DMS153 (cell line): Measurements from ENCODE around the gene MAN2A2.

ENCODE experiments used
- DNase-seq: peaks from one replicate; lab custom pipeline; 2025; lab: John Stamatoyannopoulos, UW

Gene MAN2A2

DNA sequence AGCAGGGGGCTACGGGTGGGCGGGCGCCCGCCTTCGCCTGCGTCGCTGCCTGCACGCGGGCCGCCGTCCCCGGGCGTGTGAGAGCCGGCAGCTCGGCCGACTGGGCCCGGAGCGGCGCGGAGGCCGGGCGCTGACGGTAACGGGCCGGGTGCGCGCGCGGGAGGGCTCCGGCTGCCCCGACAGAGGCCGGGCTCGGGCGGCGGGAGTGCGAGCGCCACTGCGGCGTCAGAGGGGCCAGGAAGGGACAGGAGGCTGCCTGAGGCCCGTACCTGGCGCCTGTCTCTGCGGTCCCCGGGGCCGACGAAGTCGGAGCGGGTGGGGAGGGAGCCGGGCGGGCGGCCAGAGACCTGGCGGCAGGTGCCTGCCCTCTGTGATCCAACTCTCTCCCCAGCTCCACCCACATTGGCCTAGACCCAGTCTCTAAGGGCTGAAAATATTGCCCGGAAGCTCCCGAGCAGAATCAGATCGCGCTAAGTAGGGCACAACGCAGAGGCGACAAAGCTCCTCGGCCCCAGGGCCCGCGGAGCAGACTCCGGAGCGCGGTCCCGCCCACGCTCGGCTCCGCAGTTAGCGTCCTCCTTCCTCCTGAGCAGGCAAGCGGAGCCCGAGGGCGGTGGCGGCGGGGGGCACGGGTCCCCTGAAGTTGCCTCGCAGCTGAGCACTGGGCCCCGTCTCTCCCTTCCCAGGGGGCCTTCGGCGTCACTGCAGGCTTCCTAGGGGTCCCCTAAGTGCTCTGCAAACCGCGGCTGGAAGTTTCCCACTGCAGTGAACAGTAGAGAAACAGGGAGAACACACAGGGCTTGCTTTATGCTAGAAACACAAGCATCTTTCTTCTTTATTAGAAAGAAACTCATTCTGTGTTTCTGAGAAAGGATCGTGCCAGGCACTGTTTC, at the start of gene MAN2A2:
Gene MAN2A2 (plus strand): TSS at position 463 of the 893 bp plus-strand sequence. CDS start 906 bp downstream, outside the sequence.
- DNase-seq = no peak

DNA sequence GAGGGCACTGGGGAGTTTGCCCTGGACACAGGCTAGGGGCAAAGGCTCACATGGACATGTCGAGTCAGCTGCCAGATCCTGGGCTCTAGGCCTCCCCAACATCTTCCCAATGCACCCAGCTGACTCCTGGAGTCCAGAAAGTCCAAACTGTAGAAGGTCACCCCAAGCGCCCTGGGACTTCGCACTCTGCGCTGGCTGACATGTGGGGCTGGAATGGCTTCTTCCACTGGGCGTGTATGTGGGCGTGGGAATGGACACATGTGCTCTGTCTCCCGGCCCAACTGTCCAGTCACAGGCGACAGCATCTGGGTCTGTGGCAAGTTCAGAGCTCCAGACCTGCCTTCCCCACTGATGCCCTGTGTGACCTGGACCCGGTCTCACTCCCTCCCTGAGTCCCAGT, 48.0 kb upstream of the MAN2A2 start:
- no peak for DNase-seq

DNA sequence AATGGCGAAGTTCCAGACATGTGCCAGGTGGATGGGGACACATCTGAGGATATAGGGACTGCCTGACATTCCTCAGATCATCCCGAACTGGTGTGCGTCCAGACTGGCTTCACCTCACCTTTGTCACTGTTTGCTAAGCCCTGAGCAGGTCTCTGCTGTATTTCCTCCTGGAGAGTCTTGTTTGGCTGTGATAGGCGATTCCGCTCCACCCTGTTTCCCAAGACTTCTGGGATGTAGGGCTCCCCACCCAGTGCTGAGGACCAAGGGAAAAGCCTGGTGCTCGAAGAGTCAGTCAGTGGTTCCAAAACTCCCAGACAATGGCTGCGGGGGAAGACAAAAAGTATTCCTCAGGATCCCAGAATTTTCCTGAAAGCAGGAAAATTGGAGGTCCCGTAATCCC, 45.8 kb upstream of the MAN2A2 start:
- no peak for DNase-seq

DNA sequence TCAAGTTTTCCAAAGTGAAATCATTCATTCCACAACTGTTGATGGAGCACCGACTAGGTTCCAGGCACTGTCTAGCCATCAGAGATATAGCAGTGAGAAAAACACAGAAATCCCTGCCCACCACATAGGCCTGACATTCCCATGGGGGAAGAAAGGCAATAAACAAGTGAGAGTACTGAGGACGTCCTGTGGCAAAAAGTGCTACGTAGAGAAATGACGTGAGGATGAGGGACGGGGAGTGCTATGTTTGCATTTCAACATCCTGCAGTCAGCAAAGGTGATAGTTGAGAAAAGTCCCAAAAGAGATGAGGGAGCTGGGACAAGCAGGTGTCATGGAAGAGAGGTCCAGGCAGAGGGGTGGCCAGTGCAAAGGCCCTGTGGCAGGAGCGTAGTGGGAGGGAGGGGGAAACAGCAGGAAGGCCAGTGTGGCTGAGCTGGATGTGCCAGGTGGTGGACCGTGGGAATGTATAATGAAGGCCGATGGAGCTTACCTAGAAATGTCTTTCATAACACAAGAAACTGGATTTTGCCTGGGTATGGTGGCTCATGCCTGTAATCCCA, 45.1 kb upstream of the MAN2A2 start:
- DNase-seq = no peak

DNA sequence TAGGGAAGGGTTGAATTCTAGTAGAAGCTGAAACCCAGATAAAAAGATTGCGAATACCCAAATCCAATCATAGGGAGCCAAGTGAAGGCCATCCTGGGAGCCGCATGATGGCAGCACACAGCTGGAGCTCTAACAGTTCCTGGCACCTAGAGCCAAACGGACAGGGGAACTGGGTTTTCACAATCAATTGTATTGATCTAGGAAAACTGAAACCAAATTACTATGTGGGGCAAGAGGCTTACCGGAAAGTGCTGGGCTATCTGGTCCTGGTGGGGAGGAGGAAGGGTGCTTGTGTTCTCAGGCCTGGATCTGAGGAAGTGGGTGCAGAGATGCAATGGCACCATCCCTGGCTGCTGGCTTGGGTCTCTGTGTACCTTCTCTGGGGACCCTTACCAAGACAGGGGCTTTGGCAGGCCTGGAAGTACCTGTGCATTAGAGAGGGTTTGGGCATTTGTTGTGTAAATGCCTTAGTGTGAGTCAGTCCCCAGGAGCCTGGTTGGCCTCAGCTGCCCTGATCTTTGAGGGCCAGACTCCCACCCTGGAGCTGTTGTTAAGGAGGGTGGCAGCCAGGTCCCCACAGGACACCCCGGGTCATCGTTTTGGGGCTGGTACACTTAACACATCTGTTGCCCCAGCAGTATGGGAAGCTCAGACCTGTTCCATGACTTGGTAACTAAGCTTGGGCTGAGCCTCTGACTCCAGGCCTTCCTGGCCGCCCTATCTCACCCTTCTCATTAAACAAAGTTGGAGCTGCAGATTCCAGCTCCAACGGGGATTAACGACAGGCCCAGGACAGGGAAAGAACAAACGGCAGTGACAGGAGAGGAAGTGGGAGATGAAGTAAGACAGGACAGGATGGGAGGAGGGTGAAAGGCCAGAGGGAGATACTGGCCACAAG, 43.6 kb upstream of the MAN2A2 start:
- DNase-seq = no peak

DNA sequence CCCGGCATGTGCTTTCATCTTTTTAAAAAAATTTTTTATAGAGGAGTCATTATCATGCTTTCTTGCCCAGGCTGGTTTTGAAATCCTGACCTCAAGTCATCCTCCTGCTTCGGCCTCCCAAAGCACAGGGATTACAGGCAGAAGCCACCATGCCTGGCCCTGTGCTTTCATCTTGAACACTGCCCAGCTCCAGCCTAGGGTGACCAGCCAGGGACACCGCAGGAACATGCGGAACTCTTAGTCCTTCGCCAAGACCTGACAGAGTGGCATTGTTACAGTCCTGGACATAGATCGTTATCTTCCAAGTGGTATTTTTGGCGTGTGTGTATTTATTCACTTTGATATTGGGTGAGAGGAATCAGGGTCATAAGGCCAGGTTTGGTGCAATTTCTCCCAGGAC, 42.7 kb upstream of the MAN2A2 start:
- no peak for DNase-seq

DNA sequence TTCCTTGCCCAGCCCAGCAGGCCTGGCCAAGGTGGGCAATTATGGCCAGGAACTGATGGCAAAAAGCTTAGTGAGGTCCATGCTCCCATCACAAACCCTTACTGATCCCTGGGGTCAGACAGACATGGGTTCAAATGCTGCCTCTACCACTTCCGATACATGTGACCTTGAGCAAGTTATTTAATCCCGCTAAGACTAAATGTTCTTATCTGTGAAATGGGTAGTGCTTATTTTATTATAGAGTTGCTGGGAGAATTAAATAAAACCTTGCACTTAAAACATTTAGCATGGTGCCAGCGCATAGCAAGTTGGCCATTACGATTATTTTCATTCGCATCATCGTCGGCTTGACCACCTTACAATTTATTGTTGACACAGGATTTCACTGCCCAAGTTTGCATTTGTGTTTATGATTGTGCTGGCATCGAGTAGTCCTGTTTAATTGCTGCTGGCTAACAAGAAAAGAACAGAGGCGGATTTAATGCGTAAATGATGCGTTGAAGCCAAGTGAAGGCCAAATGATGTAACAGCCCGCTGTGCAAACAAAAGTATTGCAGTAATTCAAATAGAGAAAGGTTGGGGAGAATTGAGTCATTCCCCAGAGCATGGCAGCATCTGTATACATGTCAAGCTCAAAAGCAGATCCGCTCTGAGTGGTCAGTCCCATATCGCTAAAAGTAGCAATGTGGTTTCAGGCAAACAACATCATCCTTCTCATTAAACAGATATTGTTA, 42.0 kb upstream of the MAN2A2 start:
- DNase-seq = peak; percentile 83

DNA sequence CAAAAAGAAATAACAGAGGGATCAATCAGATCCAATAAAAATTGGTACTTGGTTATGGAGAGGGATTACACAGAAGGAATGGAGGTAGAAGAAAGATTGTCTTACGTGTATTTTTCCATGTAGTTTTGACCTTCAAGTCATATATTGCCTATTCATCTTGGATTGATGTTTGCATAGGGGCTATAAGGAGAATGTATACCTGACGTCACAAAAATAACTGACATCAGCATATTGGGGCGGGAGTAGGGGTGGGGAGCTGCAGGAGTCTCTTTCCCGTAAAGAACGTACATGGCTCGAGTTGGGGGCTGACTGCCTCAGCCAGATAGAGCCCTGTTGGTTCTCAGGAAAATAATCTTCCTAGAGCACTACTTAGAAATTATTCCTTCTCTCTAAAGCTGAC, 40.6 kb upstream of the MAN2A2 start:
- DNase-seq = no peak

DNA sequence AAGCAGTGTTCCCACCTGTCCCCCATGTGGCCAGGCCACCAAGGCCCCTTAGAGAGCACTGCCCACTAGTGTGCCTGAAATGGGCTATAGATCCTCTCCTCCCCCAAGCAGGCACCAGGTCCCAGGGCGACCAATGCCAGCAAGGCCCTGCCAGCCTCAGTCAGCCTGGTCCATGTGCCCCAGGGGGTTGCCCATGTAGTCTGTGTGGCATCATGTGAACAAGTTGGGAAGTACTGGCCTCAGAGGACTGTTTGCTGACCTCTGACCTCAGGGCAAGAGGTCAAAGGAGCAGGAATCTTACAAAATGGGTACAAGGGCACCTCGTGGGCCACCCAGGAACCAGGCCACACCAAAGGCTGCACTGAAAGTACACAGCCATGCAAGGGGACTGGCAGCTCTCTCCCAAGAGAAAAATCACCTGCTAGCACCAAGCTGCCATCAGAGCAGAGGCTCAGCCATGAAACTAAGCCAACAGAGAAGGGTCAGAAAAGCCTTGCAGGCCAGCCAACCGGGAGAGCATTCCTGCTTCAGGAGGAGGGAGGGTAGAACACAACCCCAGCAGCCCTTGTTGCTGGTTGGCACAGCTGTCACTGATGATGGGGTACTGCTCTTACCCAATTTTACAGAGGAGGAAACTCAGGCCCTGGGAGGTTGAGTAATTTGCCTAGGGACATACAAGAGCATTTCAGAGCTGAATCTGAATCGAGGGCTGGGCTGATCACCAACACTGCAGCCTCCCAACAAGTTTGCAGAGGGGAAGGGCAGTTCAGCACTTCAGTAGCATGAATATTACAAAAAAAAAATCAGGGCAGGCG, 39.9 kb upstream of the MAN2A2 start:
- DNase-seq = no peak

DNA sequence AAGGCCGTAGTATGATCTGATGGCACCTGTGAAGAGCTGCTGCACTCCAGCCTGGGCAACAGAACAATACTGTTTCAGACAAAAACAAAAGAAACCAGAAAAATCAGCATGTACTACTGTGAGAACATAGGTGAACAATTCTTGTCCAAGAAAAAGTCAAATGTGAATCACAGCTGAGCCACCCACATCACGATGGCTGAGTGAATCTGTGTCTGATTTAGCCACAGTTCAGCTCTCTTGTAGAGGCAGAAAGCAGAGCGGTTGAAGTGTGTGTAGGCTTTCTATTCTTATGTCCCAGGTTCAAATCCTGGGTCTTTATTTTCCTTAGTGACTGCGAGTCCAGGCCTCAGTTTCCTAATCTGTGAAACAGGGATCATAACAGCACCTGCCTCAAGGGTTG, 39.1 kb upstream of the MAN2A2 start:
- no peak for DNase-seq

DNA sequence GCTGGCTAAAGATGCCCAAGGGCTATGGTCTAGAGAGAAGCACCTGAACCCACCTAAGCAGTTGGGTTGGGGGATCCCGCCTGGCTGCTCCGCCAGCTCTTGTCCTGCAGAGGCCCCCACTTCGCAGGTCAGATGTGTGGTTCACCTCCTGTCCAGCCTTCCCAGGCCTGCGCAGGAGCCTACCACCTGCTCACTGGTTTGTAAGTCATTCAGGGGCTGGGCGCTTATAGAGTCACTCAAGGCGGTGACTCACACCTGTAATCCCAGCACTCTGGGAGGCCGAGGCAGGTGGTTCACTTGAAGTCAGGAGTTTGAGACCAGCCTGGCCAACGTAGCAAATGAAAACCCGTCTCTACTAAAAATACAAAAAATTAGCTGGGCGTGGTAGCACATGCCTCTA, 38.6 kb upstream of the MAN2A2 start:
- DNase-seq = no peak

DNA sequence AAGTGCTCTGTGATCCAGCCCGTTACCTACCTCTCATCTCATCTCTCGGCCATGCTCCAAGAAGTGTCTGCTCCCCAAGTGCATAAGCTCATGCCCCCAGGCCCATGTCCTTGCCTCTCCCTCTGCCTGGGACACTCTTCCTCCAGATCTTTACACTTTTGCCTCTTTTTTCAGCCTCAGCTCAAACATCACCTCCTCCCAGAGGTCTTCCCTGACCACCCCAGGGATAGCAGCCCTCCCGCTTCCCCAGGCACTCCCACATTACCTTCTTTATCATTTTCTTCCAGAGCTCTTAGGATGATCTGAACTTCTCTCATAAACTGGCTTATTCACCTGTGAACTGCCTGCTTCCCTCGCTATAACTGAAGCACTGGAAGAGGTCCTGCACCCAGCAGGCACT, 37.4 kb upstream of the MAN2A2 start:
- no peak for DNase-seq

DNA sequence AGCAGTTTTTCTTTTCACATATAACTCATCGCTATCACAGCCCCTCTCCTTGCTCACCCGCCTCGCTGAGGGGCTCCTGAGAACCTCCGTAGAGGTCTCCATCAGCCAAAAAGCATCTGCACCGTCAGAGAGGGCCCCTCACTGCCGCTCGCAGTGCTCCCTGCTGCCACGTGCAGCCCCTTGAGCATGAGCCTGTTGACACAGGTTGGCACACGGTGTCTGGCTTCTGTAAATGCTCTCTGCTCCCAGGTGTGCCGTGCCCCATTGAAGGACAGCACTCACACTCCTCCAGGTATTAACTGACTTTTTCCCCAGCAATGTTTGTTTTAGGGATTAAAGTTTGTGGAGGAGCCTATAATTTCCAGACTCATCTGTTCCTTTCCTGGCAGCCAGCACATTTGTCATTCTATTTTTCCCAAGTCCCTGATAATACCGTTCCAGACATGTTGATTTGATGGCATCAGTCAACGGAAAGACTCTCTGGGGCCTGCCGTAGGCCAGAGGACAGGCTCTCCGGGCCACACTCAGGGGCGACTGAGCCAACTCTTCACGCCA, 36.9 kb upstream of the MAN2A2 start:
- peak; percentile 4 for DNase-seq

DNA sequence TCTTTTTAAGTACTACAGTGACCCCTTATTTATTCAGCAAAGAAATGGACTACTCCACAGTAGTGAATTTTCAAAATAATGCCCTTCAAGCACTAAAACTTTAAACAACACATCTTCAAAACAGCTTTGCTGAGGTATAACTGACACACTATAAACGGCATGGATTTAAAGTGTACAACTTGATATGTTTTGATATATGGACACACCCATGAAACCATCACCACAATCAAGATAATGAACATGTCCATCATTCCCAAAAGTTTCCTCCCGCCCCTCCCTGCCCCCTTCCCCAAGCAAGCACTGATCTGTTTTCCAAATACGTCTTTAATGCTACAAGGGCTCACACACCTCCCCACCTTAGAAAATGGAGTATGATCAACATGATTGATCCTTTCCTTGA, 36.3 kb upstream of the MAN2A2 start:
- DNase-seq = no peak

DNA sequence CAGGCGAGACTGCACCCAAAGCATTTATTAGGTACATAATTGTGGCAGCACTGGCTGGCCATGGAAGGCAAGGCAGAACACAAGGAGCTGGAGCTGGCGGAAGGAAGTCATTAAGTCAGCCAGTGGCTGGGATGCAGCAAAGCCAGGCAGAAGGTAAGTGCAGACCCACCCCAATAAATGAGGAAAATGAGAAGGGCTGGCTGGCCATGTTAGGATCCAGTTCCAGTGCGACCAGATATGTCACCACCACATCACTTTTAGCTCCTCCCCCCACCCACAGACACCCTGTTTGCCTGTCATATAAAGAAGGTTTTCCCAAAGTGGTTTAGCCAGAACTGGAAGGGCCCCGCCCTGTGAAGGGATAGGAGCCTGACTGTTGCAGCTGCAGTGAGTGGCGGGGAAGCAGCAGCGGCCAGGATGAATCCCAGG, 34.8 kb upstream of the MAN2A2 start, which contains the start of gene FURIN:
Gene FURIN (plus strand): TSS at position 328 of the 429 bp plus-strand sequence. CDS start 7,153 bp downstream, outside the sequence.
- peak; percentile 32 for DNase-seq

DNA sequence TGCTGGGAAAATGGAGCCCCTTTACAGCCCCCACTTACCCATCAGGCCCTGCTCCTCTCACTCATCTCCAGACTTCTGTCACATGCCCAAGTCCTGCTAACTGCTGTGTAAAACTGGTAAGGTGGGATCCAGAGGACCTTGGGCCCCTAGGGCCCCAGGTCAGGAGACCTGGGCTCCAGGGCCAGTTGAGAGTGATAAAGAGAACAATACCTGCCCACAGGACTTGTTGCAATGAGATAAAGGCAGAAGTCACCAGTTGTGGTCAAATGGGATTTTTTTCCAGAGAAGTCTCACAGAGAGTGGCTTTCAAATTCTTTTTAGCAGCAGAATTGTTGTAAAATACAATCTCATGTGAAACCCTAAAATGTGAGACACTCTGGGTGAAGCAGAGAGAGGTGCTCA, 34.0 kb upstream of the MAN2A2 start:
- DNase-seq = no peak

DNA sequence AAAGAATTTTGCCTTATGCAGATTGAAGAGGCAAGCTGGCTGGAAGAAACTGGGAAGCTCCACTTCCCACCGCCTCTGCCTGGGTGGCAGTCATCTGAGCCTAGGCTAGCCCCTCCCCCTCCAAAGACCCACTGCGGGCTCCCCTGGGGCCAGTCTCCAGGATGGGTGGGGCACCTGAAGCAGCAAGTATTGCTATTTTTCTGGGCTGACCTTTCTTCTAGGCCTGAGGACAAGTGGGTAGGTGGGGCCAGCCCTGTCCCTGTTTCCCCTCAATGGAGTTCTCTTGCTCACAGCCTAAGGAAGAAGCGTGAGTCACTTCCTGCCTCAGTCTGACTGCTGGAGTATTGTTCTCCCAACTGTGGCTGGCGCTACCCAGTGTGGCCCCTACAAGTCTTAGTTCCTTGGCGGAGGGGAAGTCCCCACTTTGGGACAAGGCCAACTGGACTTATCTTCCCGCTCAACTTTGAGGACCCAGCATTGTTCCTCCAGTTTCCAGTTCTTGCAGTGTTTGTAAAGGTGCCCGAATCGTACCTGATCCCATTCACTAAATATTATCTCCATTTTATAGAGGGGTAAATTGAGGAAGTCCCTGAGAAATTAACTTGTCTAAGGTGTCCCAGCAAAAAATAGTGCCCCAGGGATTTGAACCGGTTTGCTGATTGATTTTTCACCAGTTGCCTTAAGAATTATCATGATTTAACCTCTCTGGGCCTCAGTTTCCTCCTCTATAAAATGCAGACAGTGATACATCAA, 33.3 kb upstream of the MAN2A2 start:
- peak; percentile 46 for DNase-seq

DNA sequence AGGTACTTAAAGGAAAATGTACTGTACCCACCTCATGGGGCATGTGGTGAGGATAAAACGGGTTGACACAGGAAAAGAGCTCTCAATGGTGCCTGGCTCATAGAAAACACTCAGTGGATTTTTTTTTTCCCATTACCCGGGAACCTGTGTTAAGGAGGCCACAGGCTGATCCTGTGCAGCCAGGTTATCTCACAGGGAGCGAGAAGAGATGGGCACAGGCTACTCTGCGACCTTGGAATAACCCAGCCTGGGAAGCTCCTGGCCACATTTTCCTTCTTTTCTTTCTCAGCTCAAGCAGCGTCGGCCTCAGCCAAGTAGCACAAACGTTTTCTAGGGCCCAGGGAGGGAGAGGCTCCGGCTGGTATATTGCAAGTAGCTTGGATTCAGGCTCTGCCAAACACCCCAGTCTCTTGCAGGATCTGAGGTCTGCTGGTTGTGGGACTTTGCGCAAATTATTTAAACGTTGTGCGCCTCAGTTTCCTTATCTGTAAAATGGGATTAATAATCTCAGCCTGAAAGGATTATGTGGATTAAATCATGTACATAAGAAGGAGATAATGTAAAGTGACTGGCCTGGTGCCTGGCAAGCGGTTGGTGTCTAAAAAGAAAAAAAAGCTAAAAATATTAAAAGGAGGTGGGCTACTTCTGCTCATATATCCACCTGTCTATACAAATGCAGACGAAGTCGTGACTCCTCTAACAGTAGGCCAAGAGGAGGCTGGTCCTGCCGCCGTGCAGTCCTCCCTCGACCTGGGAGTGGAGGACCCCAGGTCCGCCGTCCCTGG, 32.6 kb upstream of the MAN2A2 start:
- no peak for DNase-seq

DNA sequence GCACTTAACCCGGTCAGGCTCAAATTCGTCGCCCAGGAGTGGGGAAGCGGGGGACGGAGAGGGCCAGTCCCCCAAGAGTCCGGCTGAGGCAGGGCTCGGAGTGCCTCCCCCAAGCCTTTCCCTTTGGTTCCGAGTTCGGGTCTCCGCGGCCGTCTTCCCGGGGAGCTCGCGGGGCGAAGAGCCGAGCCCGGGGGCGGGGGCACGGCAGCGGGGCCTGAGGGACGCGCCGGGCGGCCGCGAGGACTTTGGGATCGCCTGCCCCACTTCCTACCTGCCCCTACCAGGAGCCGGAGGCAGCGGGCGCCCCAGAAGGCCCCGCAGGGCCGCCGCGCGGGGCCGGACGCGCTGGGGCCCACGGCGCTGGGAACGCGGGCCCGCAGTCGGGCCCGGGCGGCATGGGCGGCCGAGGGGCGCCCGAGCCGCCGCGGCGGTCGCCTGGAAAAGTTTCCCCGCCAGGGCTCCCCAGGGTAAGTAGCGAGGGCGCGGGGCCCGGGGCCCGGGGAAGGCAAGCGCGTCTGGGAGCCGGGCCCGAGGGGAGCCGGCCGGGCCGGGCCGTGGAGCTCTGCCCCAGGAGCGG, 31.9 kb upstream of the MAN2A2 start:
- DNase-seq = no peak
